ENCODE data around the gene ZNF160.
A peak's percentile ranks its signal among the peaks of the same experiment; 100 is the strongest.

ZNF160 gene

DNA sequence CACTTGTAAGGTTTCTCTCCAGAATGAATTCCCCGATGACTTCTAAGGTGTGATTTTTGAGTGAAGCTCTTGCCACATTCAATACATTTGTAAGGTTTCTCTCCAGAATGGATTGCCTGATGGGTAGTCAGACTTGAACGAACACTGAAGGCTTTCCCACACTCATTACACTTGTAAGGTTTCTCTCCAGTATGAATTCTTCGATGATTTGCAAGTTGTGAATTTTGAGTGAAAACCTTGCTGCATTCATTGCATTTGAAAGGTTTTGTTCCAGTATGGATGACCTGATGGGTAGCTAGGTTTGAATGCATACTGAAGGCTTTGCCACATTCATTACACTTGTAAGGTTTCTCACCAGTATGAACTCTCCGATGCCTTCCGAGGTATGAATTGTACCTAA, 34.4 kb downstream of the ZNF160 start:
- DNase-seq (ENCODE audit: low spot score), result no peak
- H3K79me1 ChIP-seq (ENCODE audit: low read depth, low read length), result no peaks in the 10 kb centered on the region
- no peaks in the 10 kb centered on the region for H3K27me3 ChIP-seq (ENCODE audit: control insufficient read depth in 3 of 3, insufficient read depth in 3 of 3, low read depth in 1 of 3, low read length in 3 of 3)
- H2BK5ac ChIP-seq (ENCODE audit: low read length), result no peak overlapping the region
- H3K9me3 ChIP-seq (replicated peaks in 1 of 2; ENCODE audit: control insufficient read depth in 2 of 2, insufficient read depth in 1 of 2, low read depth in 1 of 2, low read length in 2 of 2), result peaks cover 29 to 80% of the 10 kb centered on the region in 2 donors
- no peak overlapping the region for H3K27ac ChIP-seq (replicated peaks; ENCODE audit: low read length)
- H2AFZ ChIP-seq (ENCODE audit: low read length), result no peak overlapping the region
- H2BK15ac ChIP-seq (ENCODE audit: low read length), result no peak overlapping the region
- no peak overlapping the region for H3K14ac ChIP-seq (ENCODE audit: low read length)
- H3K4me3 ChIP-seq (ENCODE audit: low read length in 2 of 2), result no peak overlapping the region
- H3K4ac ChIP-seq (ENCODE audit: low read length), result no peak overlapping the region
- no CpG with 5 or more reads among the region's 5 CpGs for WGBS, 2 donors (ENCODE audit: extremely low coverage in 2 of 2, insufficient read length in 2 of 2, insufficient replicate concordance in 1 of 2)
- H3K18ac ChIP-seq (ENCODE audit: low read length), result no peak overlapping the region
- H2BK120ac ChIP-seq (ENCODE audit: low read depth, low read length), result no peak overlapping the region
- no peak overlapping the region for H3K9ac ChIP-seq (ENCODE audit: low read depth, low read length, poor library complexity)
- no peak overlapping the region for H2AK5ac ChIP-seq (ENCODE audit: low read depth, low read length)
- H4K8ac ChIP-seq (ENCODE audit: low read depth, low read length), result no peak overlapping the region
- no peak overlapping the region for H3K4me2 ChIP-seq (ENCODE audit: insufficient read depth, low read length, poor library complexity, severe bottlenecking)
- no peaks in the 10 kb centered on the region for H3K4me1 ChIP-seq (ENCODE audit: control insufficient read depth in 2 of 2, insufficient read depth in 1 of 2, low read depth in 1 of 2, low read length in 2 of 2)
- no peak overlapping the region for H4K91ac ChIP-seq (ENCODE audit: low read depth, low read length, poor library complexity)
- no peak overlapping the region for H3K23ac ChIP-seq (ENCODE audit: low read depth, low read length, poor library complexity)
- peaks cover 36 to 86% of the 10 kb centered on the region in 2 donors for H3K36me3 ChIP-seq (replicated peaks in 1 of 2; ENCODE audit: control insufficient read depth in 2 of 2, insufficient read depth in 2 of 2, low read length in 2 of 2)
- no peak overlapping the region for H2BK12ac ChIP-seq (ENCODE audit: low read length)

- Histone ChIP-seq H4K91ac (ENCODE audit: low read depth, low read length, poor library complexity) (no peak overlapping the region), H3K9me3 (replicated peaks in 1 of 2; ENCODE audit: control insufficient read depth in 2 of 2, insufficient read depth in 1 of 2, low read depth in 1 of 2, low read length in 2 of 2) (peaks cover 29 to 76% of the 10 kb centered on the region in 2 donors), H2AFZ (ENCODE audit: low read length) (no peak overlapping the region), H3K18ac (ENCODE audit: low read length) (no peak overlapping the region), H2AK5ac (ENCODE audit: low read depth, low read length) (no peak overlapping the region), H3K4me2 (ENCODE audit: insufficient read depth, low read length, poor library complexity, severe bottlenecking) (no peak overlapping the region), H3K36me3 (replicated peaks in 1 of 2; ENCODE audit: control insufficient read depth in 2 of 2, insufficient read depth in 2 of 2, low read length in 2 of 2) (peaks cover 33 to 81% of the 10 kb centered on the region in 2 donors), H2BK5ac (ENCODE audit: low read length) (no peak overlapping the region), H2BK15ac (ENCODE audit: low read length) (no peak overlapping the region), H2BK12ac (ENCODE audit: low read length) (no peak overlapping the region), H3K4me3 (ENCODE audit: low read length in 2 of 2) (no peak overlapping the region), H3K9ac (ENCODE audit: low read depth, low read length, poor library complexity) (no peak overlapping the region), H3K27me3 (ENCODE audit: control insufficient read depth in 3 of 3, insufficient read depth in 3 of 3, low read depth in 1 of 3, low read length in 3 of 3) (no peaks in the 10 kb centered on the region), H3K23ac (ENCODE audit: low read depth, low read length, poor library complexity) (no peak overlapping the region), H2BK120ac (ENCODE audit: low read depth, low read length) (no peak overlapping the region), H3K4ac (ENCODE audit: low read length) (no peak overlapping the region), H3K79me1 (ENCODE audit: low read depth, low read length) (no peaks in the 10 kb centered on the region), H4K8ac (ENCODE audit: low read depth, low read length) (no peak overlapping the region), H3K14ac (ENCODE audit: low read length) (no peak overlapping the region), H3K4me1 (ENCODE audit: control insufficient read depth in 2 of 2, insufficient read depth in 1 of 2, low read depth in 1 of 2, low read length in 2 of 2) (no peaks in the 10 kb centered on the region), H3K27ac (replicated peaks; ENCODE audit: low read length) (no peak overlapping the region)
- no peak for DNase-seq (ENCODE audit: low spot score)
- no CpG with 5 or more reads among the region's 4 CpGs for WGBS, 2 donors (ENCODE audit: extremely low coverage in 2 of 2, insufficient read length in 2 of 2, insufficient replicate concordance in 1 of 2)
Observed at GRCh38 chr19:53068199-53068598, 35.0 kb downstream of the ZNF160 start.

- Histone ChIP-seq H3K23ac (ENCODE audit: low read depth, low read length, poor library complexity) (no peak overlapping the region), H2BK5ac (ENCODE audit: low read length) (no peak overlapping the region), H2BK120ac (ENCODE audit: low read depth, low read length) (no peak overlapping the region), H3K14ac (ENCODE audit: low read length) (peak overlapping the region; percentile 71), H3K4ac (ENCODE audit: low read length) (no peak overlapping the region), H2AFZ (ENCODE audit: low read length) (peak overlapping the region; percentile 97), H3K4me3 (ENCODE audit: low read length in 2 of 2) (peak overlapping the region; percentile 45 to 70), H3K79me1 (ENCODE audit: low read depth, low read length) (no peaks in the 10 kb centered on the region), H3K36me3 (replicated peaks in 1 of 2; ENCODE audit: control insufficient read depth in 2 of 2, insufficient read depth in 2 of 2, low read length in 2 of 2) (no peaks in the 10 kb centered on the region), H3K9me3 (replicated peaks in 1 of 2; ENCODE audit: control insufficient read depth in 2 of 2, insufficient read depth in 1 of 2, low read depth in 1 of 2, low read length in 2 of 2) (peaks cover 13 to 26% of the 10 kb centered on the region in 2 donors), H4K8ac (ENCODE audit: low read depth, low read length) (no peak overlapping the region), H3K4me2 (ENCODE audit: insufficient read depth, low read length, poor library complexity, severe bottlenecking) (peak overlapping the region; percentile 48), H4K91ac (ENCODE audit: low read depth, low read length, poor library complexity) (no peak overlapping the region), H3K18ac (ENCODE audit: low read length) (peak overlapping the region; percentile 57), H3K4me1 (ENCODE audit: control insufficient read depth in 2 of 2, insufficient read depth in 1 of 2, low read depth in 1 of 2, low read length in 2 of 2) (no peaks in the 10 kb centered on the region), H2BK15ac (ENCODE audit: low read length) (no peak overlapping the region), H3K27ac (replicated peaks; ENCODE audit: low read length) (no peak overlapping the region), H2BK12ac (ENCODE audit: low read length) (no peak overlapping the region), H2AK5ac (ENCODE audit: low read depth, low read length) (no peak overlapping the region), H3K9ac (ENCODE audit: low read depth, low read length, poor library complexity) (no peak overlapping the region), H3K27me3 (ENCODE audit: control insufficient read depth in 3 of 3, insufficient read depth in 3 of 3, low read depth in 1 of 3, low read length in 3 of 3) (peaks cover 0 to 16% (median 3%) of the 10 kb centered on the region in 3 experiments)
- DNase-seq (ENCODE audit: low spot score), result no peak
- WGBS, 2 donors (ENCODE audit: extremely low coverage in 2 of 2, insufficient read length in 2 of 2, insufficient replicate concordance in 1 of 2), result no CpG with 5 or more reads among the region's 59 CpGs
Observed at GRCh38 chr19:53057904-53058580, 45.2 kb downstream of the ZNF160 start.

DNA sequence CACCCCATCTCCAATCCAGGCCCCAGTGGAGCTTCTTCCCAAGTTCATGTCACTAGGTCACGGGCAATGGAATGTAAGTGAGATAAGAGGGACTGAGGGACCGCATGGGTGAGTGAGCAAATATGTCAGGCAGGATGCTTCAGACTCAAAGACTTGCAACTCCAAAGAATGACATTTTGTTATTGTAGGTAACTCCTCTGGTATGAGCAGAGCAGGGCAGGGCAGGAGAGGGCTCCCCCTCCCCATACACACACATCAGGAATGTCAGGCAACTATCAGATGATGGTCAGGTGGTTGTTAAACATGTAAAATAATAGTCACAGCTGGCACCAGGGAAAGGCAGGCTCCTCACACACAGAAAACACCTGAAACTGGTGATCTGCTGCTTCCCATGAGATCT, 48.1 kb downstream of the ZNF160 start:
- H3K18ac ChIP-seq (ENCODE audit: low read length), result no peak overlapping the region
- no peaks in the 10 kb centered on the region for H3K4me1 ChIP-seq (ENCODE audit: control insufficient read depth in 2 of 2, insufficient read depth in 1 of 2, low read depth in 1 of 2, low read length in 2 of 2)
- H3K4me3 ChIP-seq (ENCODE audit: low read length in 2 of 2), result no peak overlapping the region
- no peak overlapping the region for H3K4ac ChIP-seq (ENCODE audit: low read length)
- H3K27me3 ChIP-seq (ENCODE audit: control insufficient read depth in 3 of 3, insufficient read depth in 3 of 3, low read depth in 1 of 3, low read length in 3 of 3), result peaks cover 0 to 16% (median 3%) of the 10 kb centered on the region in 3 experiments
- no peaks in the 10 kb centered on the region for H3K36me3 ChIP-seq (replicated peaks in 1 of 2; ENCODE audit: control insufficient read depth in 2 of 2, insufficient read depth in 2 of 2, low read length in 2 of 2)
- no peak overlapping the region for H2BK15ac ChIP-seq (ENCODE audit: low read length)
- DNase-seq (ENCODE audit: low spot score), result no peak
- no peak overlapping the region for H2AK5ac ChIP-seq (ENCODE audit: low read depth, low read length)
- no peak overlapping the region for H3K23ac ChIP-seq (ENCODE audit: low read depth, low read length, poor library complexity)
- no peak overlapping the region for H4K8ac ChIP-seq (ENCODE audit: low read depth, low read length)
- no peak overlapping the region for H3K9ac ChIP-seq (ENCODE audit: low read depth, low read length, poor library complexity)
- H2BK12ac ChIP-seq (ENCODE audit: low read length), result no peak overlapping the region
- no peak overlapping the region for H3K4me2 ChIP-seq (ENCODE audit: insufficient read depth, low read length, poor library complexity, severe bottlenecking)
- peaks cover 9 to 18% of the 10 kb centered on the region in 2 donors for H3K9me3 ChIP-seq (replicated peaks in 1 of 2; ENCODE audit: control insufficient read depth in 2 of 2, insufficient read depth in 1 of 2, low read depth in 1 of 2, low read length in 2 of 2)
- no peaks in the 10 kb centered on the region for H3K79me1 ChIP-seq (ENCODE audit: low read depth, low read length)
- H2AFZ ChIP-seq (ENCODE audit: low read length), result no peak overlapping the region
- WGBS, 2 donors (ENCODE audit: extremely low coverage in 2 of 2, insufficient read length in 2 of 2, insufficient replicate concordance in 1 of 2), result no CpG with 5 or more reads among the region's 2 CpGs
- H4K91ac ChIP-seq (ENCODE audit: low read depth, low read length, poor library complexity), result no peak overlapping the region
- no peak overlapping the region for H3K14ac ChIP-seq (ENCODE audit: low read length)
- no peak overlapping the region for H3K27ac ChIP-seq (replicated peaks; ENCODE audit: low read length)
- H2BK120ac ChIP-seq (ENCODE audit: low read depth, low read length), result no peak overlapping the region
- H2BK5ac ChIP-seq (ENCODE audit: low read length), result no peak overlapping the region

Measured in neuronal stem cell (in vitro differentiated cells).